Panc1 (cell line): ENCODE measurements around the gene GANAB. TPM values are rescaled to one million over a fixed set of nuclear protein-coding genes. Genes with fewer than 3 reads are reported as not detected.

Experiments
- ATAC-seq: fragments of 200-7000 bp; cut with Tn5 transposase; 2 replicates; pipeline ENCODE4 v1.9.1; 2020; ENCODE audit warnings: mild to moderate bottlenecking, moderate library complexity
- BruUV-seq: library from RNA; stranded (reverse); fragments of 400-500 nt; replicated peaks from 2 replicates; lab custom pipeline; 2021; lab: Mats Ljungman, UMichigan
- CTCF ChIA-PET: fragments of 300-600 bp; sonication (Branson Sonifier 250); formaldehyde crosslinking; loops from one replicate; lab custom pipeline; 2022; ENCODE audit warnings: antibody characterized with exemption; lab: Charles Lee
- POLR2A ChIA-PET: fragments of 300-600 bp; sonication (Branson Sonifier 250); formaldehyde crosslinking; loops from one replicate; lab custom pipeline; 2022; ENCODE audit warnings: antibody characterized with exemption; lab: Charles Lee
- DNase-seq: peaks from one replicate; pipeline ENCODE4 v3.0.0-alpha.2; 2010; ENCODE audit warnings: low read depth, low spot score
- H3K27ac ChIP-seq: 2 replicates; pipeline ENCODE4 v1.5.1; 2011; ENCODE audit warnings: mild to moderate bottlenecking, low read length, inconsistent platforms
- H3K27me3 ChIP-seq: fragments of 200-500 bp; sonication (Bioruptor generic); 2 replicates; pipeline ENCODE4 v1.6.0; 2014; ENCODE audit warnings: low read length, inconsistent platforms; ENCODE audit not compliant: control insufficient read depth, insufficient read depth
- H3K36me3 ChIP-seq: fragments of 200-500 bp; sonication (Bioruptor generic); 2 replicates; pipeline ENCODE4 v1.5.1; 2014; ENCODE audit warnings: inconsistent platforms, mild to moderate bottlenecking, low read length, moderate library complexity; ENCODE audit not compliant: control insufficient read depth, insufficient read depth
- H3K4me1 ChIP-seq: 2 replicates; pipeline ENCODE4 v1.5.1; 2011; ENCODE audit warnings: inconsistent platforms, mild to moderate bottlenecking, low read length, moderate library complexity; ENCODE audit not compliant: control insufficient read depth, insufficient read depth
- H3K4me3 ChIP-seq, 2 experiments: 2 replicates each; pipeline ENCODE4 v1.5.1; 2011 to 2012; ENCODE audit warnings: low read depth in 2 of 2, low read length in 2 of 2, mild to moderate bottlenecking in 2 of 2, inconsistent platforms in 1 of 2, moderate library complexity in 1 of 2
- H3K9me3 ChIP-seq: fragments of 200-500 bp; sonication (Bioruptor generic); 2 replicates; pipeline ENCODE4 v1.5.1; 2014; ENCODE audit warnings: low read depth, mild to moderate bottlenecking, inconsistent platforms, low read length, moderate library complexity; ENCODE audit not compliant: control insufficient read depth, insufficient read depth
- CTCF ChIP-seq: fragments of 450-650 bp; IDR thresholded peaks from 2 replicates; pipeline ENCODE4 v1.5.1; 2017; ENCODE audit warnings: mild to moderate bottlenecking
- POLR2AphosphoS5 ChIP-seq: IDR thresholded peaks from 2 replicates; pipeline ENCODE4 v1.6.1; 2012; ENCODE audit warnings: mild to moderate bottlenecking, low read depth, low read length, moderate library complexity
- SIN3A ChIP-seq: IDR thresholded peaks from 2 replicates; pipeline ENCODE4 v1.6.1; 2012; ENCODE audit warnings: low read depth, mild to moderate bottlenecking, low read length, moderate library complexity, borderline replicate concordance; ENCODE audit not compliant: insufficient read depth
- TCF7L2 ChIP-seq: IDR thresholded peaks from 2 replicates; pipeline ENCODE4 v1.6.1; 2011; ENCODE audit warnings: mild to moderate bottlenecking, low read depth, low read length, inconsistent platforms
- in situ Hi-C: cut with HindIII; loops from 2 replicates; pipeline ENCODE4 v1.10.0; 2016; ENCODE audit warnings: low sequenced_read_pairs, low pct_unique_long_range_greater_than_20kb
- intact Hi-C: fragments of 100-400 bp; cut with micrococcal nuclease; formaldehyde crosslinking; loops from one replicate; pipeline ENCODE4 v1.10.0; 2022; ENCODE audit not compliant: unreplicated experiment
- total RNA-seq: library from RNA; stranded (reverse); gene quantifications from one replicate; pipeline ENCODE4 v1.2.1, GENCODE V29; 2021; ENCODE audit not compliant: unreplicated experiment
- TF ChIP-seq, protein P1 (sequence below), 2 experiments: IDR thresholded peaks; 2 replicates each; pipeline ENCODE4 v1.6.1; 2011 to 2012; ENCODE audit warnings: low read depth in 2 of 2, control low read depth in 1 of 2, low read length in 1 of 2, mild to moderate bottlenecking in 1 of 2, moderate library complexity in 1 of 2; ENCODE audit not compliant: insufficient read depth in 1 of 2

GANAB gene
- total RNA-seq, 1 experiment from 2014 or later: 415 TPM

DNA sequence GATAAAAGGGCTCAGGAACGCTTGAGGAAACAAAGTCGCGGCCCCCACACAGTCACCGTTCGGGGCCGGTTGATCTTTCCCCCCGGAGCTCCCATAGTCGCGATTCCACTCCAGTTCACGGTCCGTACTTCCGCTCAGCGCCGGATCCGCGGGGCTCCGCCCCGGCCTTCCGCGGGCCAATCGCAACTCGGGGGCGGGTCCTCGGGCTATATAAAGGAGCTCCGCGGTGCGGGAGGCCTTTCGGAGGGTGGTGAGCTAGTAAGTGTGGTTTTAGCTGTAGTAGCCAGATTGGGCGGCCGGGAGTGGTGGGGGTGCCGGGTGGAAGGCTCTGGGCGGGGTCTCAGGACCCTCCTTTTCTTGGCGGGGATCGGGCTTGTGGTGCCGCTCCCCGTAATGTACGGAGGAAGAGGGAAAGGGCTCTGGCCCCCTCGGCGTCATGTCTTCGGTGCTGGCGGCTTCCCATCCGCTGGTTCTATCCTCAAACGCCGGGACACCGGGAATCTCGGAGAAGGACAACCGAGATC lies 18.7 kb upstream of the GANAB start, which contains the start of the genes C11orf98 and CSKMT:
Gene C11orf98 (minus strand): TSS at position 136 of the 524 bp plus-strand sequence. CDS start 41 bp downstream, at position 95.
Gene CSKMT (plus strand): TSS at position 238 of the 524 bp plus-strand sequence. CDS start 568 bp downstream, outside the sequence.
- peak; percentile 90 for ATAC-seq
- Histone ChIP-seq H3K4me1 (peaks cover 22% of the 10 kb centered on the region), H3K27ac (peak within 1 kb of the TSS; percentile 99), H3K27me3 (no peaks in the 10 kb centered on the region), H3K9me3 (no peaks in the 10 kb centered on the region), H3K36me3 (peaks cover 9% of the 10 kb centered on the region), H3K4me3 (peak within 1 kb of the TSS; percentile 94 to 96)
- peak; percentile 59 for DNase-seq
- CTCF ChIA-PET: interaction anchor here (0.6 to 0.9 kb wide), 2 partner anchors 53 to 55 kb away, joined by 3 to 6 read pairs; no protein-coding TSS in a partner anchor
- TF ChIP-seq, protein P1, sequence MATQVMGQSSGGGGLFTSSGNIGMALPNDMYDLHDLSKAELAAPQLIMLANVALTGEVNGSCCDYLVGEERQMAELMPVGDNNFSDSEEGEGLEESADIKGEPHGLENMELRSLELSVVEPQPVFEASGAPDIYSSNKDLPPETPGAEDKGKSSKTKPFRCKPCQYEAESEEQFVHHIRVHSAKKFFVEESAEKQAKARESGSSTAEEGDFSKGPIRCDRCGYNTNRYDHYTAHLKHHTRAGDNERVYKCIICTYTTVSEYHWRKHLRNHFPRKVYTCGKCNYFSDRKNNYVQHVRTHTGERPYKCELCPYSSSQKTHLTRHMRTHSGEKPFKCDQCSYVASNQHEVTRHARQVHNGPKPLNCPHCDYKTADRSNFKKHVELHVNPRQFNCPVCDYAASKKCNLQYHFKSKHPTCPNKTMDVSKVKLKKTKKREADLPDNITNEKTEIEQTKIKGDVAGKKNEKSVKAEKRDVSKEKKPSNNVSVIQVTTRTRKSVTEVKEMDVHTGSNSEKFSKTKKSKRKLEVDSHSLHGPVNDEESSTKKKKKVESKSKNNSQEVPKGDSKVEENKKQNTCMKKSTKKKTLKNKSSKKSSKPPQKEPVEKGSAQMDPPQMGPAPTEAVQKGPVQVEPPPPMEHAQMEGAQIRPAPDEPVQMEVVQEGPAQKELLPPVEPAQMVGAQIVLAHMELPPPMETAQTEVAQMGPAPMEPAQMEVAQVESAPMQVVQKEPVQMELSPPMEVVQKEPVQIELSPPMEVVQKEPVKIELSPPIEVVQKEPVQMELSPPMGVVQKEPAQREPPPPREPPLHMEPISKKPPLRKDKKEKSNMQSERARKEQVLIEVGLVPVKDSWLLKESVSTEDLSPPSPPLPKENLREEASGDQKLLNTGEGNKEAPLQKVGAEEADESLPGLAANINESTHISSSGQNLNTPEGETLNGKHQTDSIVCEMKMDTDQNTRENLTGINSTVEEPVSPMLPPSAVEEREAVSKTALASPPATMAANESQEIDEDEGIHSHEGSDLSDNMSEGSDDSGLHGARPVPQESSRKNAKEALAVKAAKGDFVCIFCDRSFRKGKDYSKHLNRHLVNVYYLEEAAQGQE (IDR thresholded peaks at IDR 0.05; ENCODE audit: insufficient read depth in 1 of 2, low read depth in 2 of 2, low read length in 1 of 2): no peak
- TF ChIP-seq CTCF (no peak), POLR2AphosphoS5 (peak; percentile 100), SIN3A (peak; percentile 93; the same call in 1 of the 2 replicates), TCF7L2 (peak; percentile 67; the same call in 1 of the 2 replicates)
- intact Hi-C loops (no loop called here), in situ Hi-C loops (no loop called here)
- BruUV-seq: no TSS peak
- POLR2A ChIA-PET: interaction anchor here (0.5 to 1.7 kb wide), 17 partner anchors 9 to 850 kb away, joined by 3 to 10 read pairs (median 3); partner anchors contain the start of genes GANAB, HNRNPUL2, INTS5 and TTC9C

GRCh38 chr11:62664405-62665074 lies 18.1 kb upstream of the GANAB start:
- TSS peak; percentile 83 for BruUV-seq
- TF ChIP-seq SIN3A: no peak
- TF ChIP-seq, protein P1 (IDR thresholded peaks at IDR 0.05; ENCODE audit: insufficient read depth in 1 of 2, low read depth in 2 of 2, low read length in 1 of 2): no peak
- Histone ChIP-seq H3K4me1 (peaks cover 16% of the 10 kb centered on the region), H3K27ac (peak overlapping the region; percentile 99), H3K27me3 (no peaks in the 10 kb centered on the region), H3K9me3 (no peaks in the 10 kb centered on the region), H3K36me3 (peaks cover 9% of the 10 kb centered on the region), H3K4me3 (peak overlapping the region; percentile 94 to 96)
- intact Hi-C loops: no loop called here
- CTCF ChIA-PET: interaction anchor here (0.6 to 0.9 kb wide), 2 partner anchors 53 to 54 kb away, joined by 3 to 6 read pairs; no protein-coding TSS in a partner anchor
- in situ Hi-C loops: no loop called here
- POLR2A ChIA-PET: interaction anchor here (0.5 to 1.7 kb wide), 13 partner anchors 9 to 226 kb away, joined by 3 to 10 read pairs (median 3); partner anchors contain the start of genes HNRNPUL2, INTS5 and TTC9C
- ATAC-seq (peak; percentile 46), DNase-seq (no peak)
